Measurements from ENCODE around the gene ANP32A.

GRCh38 chr15:68743256-68743655 is 77.4 kb downstream of the ANP32A start:
- TF ChIP-seq POLR2A (IDR thresholded peaks at IDR 0.05): no peak
- TF ChIP-seq, protein P1, sequence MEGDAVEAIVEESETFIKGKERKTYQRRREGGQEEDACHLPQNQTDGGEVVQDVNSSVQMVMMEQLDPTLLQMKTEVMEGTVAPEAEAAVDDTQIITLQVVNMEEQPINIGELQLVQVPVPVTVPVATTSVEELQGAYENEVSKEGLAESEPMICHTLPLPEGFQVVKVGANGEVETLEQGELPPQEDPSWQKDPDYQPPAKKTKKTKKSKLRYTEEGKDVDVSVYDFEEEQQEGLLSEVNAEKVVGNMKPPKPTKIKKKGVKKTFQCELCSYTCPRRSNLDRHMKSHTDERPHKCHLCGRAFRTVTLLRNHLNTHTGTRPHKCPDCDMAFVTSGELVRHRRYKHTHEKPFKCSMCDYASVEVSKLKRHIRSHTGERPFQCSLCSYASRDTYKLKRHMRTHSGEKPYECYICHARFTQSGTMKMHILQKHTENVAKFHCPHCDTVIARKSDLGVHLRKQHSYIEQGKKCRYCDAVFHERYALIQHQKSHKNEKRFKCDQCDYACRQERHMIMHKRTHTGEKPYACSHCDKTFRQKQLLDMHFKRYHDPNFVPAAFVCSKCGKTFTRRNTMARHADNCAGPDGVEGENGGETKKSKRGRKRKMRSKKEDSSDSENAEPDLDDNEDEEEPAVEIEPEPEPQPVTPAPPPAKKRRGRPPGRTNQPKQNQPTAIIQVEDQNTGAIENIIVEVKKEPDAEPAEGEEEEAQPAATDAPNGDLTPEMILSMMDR (IDR thresholded peaks at IDR 0.05): no peak
- TF ChIP-seq POLR2AphosphoS5 (IDR thresholded peaks at IDR 0.05; ENCODE audit: insufficient read depth in 1 of 2, low read depth in 1 of 2): no peak

Data from vagina (tissue), 2 donors.